Stimulated activated CD4-positive, alpha-beta T cell treated with anti-CD3 and anti-CD28 coated beads, Interleukin-15, amount 100 ng/mL, for 1 hour (primary cell): ENCODE measurements around the gene SUMO1.
A peak's percentile ranks its signal among the peaks of the same experiment; 100 is the strongest.

Source experiments
- DNase-seq, 2 donors: peaks; one replicate each; pipeline ENCODE4 v3.0.0-alpha.2; 2020; ENCODE audit warnings: low read depth in 1 of 2, low spot score in 1 of 2

Gene SUMO1

DNA sequence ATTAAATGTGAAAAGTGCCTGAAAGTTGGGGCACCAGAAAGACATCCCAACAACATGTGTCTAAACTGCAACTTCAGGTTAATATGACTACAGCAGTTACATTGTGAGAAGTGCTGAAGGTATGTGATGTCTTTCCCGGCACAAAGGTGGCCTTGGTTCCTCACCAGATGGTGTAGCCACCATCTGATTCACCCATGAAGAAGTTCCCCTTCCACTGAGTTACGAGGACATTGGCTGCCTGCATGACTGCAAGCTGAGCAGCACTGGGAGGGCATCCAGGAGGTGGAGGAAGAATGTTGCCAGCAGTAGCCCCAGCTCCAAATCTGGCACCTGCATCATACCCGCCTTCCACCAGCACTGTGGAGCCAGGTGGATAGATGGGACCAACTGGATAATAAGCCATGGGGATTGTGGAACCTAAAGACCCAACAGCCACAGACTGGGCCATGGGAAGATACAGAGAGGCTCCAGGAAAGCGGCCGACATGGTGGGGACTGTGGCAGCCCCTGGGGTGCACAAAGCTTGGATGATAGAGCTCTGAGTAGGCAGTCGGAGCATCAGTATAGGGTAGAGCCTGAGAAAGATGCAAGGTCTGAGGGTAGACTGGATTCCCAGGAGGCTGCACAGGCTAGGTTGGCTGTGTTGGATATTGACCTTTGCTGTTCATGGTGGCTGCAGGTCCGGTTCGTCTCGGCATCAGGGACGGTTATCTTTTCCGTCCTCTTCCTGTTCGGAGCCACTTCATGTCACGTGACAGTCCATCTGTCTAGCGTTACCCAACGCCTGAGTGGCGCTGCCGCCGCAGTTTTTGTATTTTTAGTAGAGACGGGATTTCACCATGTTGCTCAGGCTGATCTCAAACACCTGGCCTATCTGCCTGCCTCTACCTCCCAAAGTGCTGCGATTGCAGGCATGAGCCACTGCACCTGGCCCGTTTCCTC lies 36.9 kb downstream of the SUMO1 start:
- no peak for DNase-seq

DNA sequence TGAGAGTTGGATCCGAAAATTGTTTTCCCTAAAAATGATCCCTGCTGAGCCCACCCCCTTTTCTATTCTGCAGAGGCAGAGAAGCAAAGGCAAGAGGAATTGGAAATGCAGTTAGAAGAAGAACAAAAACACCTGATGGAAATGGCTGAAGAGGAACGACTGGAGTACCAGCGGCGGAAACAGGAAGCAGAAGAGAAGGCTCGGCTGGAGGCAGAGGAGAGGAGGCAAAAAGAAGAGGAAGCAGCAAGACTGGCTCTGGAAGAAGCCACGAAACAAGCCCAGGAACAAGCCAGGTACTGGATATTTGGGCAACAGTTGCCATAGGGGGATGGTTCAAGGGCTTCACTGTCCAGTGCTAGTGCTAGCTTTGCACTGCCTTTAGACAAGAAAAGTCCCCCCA lies 41.7 kb downstream of the SUMO1 start:
- no peak for DNase-seq

DNA sequence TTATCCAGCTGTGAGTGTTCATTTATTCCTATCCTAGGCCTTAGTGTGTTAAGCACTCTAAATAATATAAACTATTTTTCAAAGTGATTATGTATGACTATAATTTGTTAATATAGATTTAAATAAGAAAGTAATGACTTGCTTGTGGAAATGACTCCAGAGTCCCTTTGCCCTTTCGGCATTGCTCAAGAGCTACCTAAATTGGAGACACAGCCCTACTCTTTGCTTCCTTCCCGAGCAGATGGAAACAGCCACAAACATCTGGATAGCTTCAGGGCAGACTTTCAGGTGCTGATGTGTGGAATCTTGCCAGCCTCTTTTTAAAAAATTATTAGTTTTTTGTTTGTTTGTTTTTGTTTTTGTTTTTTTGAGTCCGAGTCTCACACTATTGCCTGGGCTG lies 44.0 kb downstream of the SUMO1 start:
- DNase-seq: no peak

DNA sequence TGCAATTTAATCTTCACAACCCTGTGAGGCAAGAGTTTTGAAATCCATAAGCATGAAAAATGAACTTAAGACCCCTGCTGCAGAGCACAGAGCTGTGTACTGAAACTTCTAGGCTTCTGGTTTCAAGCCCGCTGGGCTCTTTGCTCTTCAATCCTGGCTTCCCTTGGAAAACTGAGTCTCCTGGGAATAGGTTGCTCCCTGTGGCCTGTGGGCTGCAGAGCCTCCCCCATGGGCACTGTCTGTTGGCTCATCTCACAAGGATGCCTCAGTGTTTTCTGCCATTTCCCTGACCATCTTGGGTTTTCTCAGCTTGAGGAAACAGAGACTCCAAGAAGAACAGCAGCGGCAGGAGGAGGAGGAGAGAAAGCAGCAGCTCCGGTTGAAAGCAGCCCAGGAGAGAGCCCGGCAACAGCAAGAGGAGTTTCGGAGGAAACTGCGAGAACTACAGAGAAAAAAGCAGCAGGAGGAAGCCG lies 44.5 kb downstream of the SUMO1 start:
- no peak for DNase-seq

DNA sequence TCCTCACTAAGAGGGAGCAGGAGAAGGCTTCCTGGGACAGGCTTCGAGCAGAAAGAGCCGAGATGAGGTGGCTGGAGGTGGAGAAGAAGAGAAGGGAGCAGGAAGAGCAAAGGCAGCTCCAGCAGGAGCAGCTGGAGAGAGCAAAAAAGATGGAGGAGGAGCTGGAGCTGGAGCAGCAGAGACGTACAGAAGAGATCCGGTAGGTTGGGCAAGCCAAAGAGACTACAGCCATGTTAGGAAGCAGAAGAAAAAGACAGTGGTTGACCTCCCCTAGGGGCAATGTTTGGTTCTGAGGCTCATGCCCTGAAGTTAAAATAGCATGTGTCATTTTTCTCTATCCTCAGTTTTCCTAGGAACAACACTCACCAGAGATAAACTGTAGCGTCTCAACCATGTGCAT lies 45.1 kb downstream of the SUMO1 start:
- DNase-seq: no peak

DNA sequence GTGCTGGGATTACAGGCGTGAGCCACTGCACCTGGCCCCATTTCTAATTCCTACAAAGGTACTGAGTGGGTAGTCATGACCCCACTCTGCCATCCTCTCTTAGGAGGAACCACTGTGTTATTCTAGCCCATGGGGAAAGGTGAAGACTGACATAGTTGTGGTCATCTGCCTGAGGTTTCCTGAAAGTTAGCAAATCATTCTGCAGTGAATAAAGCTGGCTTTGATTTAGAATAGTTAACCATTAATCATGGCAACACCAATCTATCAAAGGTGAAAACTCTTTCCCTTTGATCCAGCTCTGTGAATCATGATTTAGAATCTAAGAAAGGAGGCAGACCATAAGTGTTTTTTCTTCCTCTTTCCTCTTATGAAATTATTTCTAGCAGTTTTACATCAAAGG lies 50.8 kb downstream of the SUMO1 start:
- DNase-seq: no peak

DNA sequence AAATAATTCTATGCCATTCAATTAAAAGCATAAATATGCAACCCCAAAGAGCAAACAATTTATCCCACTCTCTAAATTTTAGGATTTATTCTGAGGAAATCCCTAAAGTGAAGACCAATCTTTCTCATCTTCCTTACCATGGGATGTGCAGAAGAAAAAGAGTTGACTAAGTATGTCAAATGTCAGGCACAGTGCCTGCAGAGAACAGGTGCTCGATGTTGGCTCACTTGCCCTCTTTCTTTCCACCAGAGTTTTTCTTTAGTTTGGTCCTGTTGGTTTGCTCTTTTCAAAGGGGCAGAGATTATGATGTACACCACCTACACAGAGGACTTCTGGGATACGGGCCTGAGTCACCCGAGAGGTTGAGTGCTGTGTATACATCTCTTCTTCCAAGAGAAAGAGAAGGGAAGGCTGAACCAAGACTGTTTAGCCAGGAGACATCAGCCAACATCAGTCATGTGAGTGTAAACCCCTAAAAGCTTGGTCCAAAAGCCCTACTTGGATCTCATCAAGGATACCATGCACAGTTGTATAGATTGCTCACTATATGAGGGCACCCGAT lies 51.7 kb downstream of the SUMO1 start:
- DNase-seq: no peak

DNA sequence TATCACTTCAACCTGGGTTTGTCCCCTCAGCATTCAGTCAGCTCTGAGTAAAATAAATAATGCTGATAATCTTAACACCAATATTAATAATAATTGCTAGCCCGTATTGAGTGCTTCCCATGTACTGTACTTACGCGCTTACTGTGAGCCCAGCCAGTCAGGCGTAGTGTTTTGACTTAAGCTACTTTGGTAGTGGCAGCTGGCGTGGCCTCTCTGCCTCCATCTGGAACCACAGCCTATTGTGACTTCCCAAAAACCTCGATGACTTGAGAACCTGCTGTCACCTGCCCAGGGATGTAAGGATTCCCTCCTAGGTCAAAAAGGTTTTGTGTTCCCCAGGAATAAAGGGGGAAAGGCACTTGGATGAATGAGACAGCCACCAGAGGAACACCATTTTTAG lies 53.2 kb downstream of the SUMO1 start:
- DNase-seq: no peak

DNA sequence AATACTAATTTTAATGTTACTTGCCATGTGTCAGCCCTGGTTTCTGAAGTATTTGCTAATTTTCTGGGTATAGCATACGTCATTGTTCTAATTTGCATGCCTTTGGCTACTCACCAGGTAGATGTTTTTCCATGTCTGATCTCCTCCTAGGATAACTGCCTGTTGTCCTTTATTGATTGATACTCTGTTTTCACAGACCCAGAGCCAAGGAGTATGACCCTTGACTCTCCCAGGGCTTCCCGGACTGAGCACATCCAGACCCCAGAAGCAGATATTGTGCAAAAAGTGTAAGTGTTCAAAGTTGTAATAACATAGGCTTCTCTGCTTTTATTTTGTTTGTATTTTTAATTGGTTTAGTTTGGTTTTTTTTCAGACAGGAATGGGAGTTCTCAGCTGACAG lies 53.8 kb downstream of the SUMO1 start:
- no peak for DNase-seq

DNA sequence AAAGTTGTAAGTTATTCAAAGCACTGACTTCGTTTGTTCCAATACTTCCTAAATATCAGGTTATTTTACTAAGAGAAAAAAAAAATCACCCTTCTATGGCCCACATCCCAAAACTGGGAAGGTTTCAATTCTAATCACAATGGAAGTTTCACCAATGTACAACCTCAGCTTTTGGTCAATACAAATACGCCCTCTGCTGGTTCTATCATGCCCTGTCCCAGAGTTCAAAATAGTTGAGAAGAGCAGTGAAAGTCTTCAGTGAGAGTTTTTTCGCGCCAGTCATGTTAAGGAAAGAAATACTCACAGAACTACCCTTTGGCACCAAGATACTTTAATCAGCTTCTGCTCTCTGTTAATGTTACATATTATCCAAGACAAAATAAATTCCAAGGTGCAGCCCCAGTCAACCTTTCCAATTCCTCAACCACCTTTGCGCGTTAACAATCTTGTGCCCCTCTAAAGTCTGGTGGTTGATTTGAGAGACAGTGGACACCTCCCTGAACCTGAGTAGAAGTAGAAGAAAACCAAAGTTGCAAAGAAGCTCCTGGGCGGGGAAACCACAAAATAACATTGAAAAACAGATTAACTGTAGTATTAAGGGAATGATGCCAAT lies 59.9 kb downstream of the SUMO1 start:
- DNase-seq: no peak

DNA sequence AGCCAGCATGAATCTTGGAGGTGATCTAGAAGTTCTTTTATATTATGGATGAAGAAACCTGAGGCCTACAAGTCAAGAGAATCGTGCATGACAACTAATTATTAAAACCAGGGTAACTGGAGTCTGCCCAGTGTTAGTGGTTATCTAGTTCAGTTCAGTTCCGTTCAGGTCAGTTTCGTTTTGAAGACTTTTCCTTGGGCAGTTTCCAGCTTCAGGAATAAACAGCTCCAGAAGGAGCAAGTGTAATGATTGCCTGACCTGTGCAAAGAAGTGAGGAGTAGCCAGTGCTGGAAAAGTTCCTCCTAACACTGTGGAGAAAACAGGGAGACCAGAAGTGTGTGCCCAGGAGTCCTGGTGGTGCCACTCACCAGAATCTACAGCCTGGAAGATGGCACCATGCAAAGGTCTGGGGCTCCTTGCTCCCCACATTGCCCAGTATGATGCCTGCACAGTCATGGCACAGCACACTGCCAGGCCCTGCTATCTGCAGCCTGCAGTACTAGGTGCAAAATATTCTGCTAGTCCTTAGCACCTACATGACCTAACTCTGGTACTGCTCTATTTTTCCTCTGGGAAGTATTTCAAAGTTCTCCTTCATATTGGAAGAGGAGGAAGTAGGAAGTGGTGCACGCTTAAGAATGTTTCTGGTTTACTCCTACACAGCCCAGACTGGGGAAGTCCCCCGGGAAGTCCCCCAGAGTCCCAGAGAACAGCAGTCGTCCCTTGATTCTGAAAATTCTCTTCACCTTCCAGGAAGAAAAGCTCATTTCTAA lies 65.8 kb downstream of the SUMO1 start:
- peak in 1 of 2 donors; percentile 5 for DNase-seq

DNA sequence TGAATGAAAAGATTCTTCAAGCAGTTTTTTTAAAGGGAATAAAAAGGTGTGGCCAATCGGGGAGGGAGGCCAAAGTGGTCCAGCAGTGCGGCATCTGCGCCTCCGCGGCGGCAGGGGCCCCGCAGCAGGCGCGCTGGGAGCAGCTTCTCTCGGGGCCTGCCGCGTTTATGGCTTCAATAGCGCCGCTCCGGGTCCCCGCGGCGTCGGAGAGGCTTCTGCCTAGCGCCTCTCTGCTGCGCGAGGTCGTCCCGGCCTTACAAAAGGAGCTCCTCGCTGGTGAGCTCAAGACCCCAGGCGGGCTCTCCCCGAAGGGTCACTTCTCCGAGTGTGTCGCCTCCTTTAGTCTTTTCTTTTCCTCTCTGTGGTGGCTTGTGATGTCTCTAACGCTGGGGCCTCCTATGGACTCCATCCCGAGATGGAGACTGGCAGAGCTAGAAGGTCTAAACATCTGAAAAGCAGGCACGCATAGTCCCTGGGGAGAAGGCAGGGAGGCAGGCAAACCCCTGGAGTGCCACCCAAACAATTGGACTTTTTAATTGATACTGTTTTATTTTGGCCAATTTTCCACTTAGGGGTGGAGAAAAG lies 67.1 kb downstream of the SUMO1 start:
- peak in 1 of 2 donors; percentile 1 for DNase-seq

DNA sequence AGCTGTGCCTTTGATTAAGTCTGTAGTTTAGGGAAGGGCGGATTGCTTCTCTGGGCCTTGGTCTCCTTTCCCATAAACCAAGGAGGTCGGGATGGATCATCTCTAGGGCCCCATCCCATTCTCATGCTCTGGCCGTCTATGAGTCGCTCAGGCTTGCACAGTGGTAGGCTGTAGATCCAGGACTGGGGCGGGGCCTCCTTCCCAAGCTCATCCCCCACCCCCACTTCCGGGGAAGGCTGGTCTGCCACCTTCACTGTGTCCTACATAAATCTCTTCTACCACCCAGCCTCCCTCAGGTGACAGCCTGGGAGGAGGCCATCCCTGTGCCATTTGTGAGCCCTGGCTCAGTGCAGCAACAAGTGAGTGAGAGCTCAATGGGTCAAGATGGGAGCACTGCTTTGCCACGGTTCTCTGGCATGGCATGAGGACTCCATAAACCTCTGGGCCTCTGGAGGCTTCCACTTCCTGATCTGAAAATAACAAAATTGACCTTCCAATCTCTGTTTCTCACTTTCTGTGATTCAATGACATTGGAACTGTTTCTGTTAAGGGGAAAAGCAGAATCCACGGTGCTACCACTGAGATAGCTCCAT lies 68.5 kb downstream of the SUMO1 start:
- DNase-seq: no peak

DNA sequence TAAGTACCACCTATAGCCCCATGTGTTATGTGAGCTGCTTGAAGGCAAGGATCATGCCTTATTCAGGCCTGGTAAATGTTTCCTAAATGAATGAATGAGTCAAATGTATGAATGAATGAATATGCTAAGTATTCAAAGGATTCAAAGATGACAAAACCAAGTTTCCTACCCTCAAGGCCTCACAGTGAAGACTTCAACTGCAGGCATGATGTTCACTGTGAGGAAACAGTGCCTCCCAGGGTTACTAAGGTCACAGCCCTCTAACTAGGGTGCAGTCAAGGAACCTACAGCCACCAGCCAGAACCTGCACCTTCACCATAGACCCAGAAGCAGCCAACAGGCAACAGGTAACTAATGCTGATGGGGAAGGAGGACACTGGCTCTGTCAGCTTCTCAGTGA lies 69.3 kb downstream of the SUMO1 start:
- no peak for DNase-seq

DNA sequence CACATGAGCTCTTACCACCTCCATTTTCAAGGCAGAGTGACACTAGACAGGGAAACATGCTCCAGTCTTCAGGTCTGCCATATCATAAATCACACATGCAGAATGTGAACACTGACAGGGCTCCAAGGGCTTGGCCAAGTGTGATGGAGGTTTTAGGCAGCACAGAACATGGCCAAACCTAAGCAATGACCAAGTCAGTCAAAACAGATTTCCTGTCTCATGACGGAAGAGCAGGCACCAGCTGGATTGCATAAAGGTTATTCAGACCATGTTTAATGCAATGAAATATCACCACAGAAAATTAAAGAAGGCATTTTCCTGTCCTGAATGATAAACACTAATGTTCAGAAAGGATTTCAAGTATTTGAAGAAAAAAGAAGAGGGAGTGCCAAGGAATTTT lies 72.5 kb downstream of the SUMO1 start:
- DNase-seq: no peak

DNA sequence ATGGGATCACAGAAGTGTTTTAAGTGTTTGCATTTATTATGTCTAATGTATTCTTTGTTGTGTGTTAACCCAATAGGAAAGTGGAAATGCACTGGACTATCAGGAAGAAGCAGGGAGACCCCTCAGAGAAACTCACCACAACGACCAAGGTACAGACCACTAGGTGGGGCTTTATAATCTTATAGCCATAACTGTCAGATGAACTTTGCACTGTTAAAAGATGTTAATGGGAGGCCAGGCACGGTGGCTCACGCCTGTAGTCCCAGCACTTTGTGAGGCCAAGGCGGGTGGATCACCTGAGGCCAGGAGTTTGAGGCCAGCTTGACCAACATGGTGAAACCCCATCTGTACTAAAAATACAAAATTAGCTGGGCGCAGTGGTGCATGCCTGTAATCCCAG lies 73.2 kb downstream of the SUMO1 start:
- DNase-seq: no peak

DNA sequence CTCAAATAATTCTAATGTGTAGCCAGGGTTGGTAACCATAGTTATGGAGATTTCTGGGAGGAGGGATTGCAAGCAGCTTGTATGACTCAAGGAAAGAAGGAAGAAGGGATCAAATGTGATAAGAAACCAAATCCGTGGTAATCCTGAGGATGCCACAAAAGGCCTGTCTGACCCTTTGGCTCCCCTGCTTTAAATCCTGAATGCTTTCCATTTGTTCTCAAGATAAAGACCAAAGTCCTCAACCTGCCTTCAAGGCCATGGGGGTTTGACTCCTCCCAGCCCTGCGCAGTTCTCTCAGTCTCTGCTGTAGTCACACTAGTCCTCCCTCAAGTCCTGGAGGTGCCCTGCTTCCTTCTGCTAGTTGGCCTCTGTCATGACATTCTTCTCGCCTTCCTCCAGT lies 74.0 kb downstream of the SUMO1 start:
- no peak for DNase-seq

DNA sequence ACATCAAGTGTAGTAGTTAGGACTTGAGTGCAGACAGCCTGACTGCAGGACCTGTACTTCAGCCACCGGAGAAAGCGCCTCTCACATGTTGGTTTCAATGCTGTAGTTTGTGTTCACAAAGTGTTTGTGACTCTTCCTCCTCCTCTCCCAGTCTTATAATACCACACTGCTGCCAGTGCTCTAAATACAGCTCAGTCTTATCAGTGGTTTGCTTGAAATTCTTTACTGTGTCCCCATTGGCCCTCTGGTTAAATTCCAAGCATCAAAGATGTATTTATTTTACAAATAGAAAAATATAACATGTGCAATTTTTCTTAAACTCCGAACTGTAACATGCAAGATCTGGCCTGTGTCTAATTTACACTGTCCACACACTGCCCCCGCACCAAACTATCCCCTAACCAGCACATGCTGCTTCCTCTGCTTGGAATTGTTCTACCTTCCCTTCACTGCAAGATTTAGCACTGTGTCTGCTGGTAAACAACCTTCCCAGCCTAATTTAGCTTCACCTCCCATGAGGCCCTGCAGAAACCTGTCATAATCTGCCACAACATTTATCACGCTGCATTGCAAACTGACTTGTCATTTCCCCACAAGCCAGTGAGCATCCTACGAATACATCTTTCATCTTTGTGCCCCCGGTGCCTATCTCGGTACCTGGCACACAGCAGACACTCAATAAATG lies 77.1 kb downstream of the SUMO1 start:
- no peak for DNase-seq

DNA sequence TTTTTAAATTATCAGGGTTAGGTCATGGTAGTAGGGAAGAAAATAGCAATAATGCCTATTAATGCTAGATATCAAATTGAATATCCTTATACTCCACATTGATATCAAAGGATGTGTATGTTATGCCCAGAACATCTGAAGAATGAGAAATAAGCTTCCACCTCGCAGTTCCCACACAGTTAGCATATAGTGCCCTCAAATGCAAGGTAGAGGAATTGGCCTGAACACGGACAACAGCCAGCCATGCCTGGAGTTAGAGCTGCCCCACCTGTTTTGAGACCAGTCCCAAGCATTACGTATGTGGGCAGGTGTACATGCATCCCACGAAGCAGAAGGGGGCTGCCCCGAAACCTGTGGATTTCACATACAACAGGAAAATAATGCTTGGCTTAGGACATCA lies 79.6 kb downstream of the SUMO1 start:
- DNase-seq: no peak
